ENCODE results near the gene BMPR2. TPM values are rescaled to one million over a fixed set of nuclear protein-coding genes. Genes with fewer than 3 reads are reported as not detected.

BMPR2 gene
- total and polyA plus RNA-seq, 2 of the 4 experiments (the other 2 are of a cell fraction) = 17.0 to 30.1 TPM

DNA sequence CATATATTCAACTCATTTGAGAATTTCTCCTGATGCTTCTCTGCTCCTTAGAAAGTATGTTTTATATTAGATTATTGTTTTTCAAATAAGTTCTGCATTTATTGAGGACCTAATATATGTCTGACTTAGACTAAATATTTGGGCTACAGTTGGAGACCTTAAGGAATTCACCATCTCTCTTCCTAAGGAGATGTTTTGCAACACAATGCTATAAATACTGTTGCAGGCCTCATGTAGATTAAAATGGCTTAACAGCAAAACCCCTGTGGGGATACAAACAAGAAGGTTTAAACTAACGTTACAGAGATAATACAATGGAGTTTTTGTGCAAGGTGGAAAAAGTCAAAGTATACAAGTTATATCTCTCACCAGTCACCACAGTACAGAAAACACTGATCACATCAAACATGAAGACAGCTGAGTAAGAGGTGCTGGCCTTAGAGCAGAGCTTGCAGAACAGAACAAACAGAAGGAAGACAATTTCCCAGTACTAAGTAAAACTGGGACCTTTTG lies 20.1 kb upstream of the BMPR2 start:
- no CpG with 5 or more reads among the region's 1 CpG for WGBS, 2 experiments (ENCODE audit: extremely low coverage in 2 of 2, insufficient read length in 1 of 2)

More for the DNA sequence above, 20.1 kb upstream of the BMPR2 start:
- H3K9ac ChIP-seq (ENCODE audit: low read depth, low read length) = no peak overlapping the region
- no peak overlapping the region for H2AFZ ChIP-seq (replicated peaks; ENCODE audit: low read length, poor library complexity)
- no peaks in the 10 kb centered on the region for H3K27me3 ChIP-seq (ENCODE audit: control insufficient read depth, insufficient read depth, low read length)
- H3K4me2 ChIP-seq (ENCODE audit: low read depth, low read length) = no peak overlapping the region
- no peak overlapping the region for H3K4me3 ChIP-seq (ENCODE audit: insufficient read depth, low read depth, low read length)
- CTCF ChIA-PET = interaction anchor here (0.6 kb wide), 1 partner anchor 1323 kb away, joined by 3 read pairs; no protein-coding TSS in a partner anchor
- no peak overlapping the region for H2BK5ac ChIP-seq (ENCODE audit: low read depth, low read length, poor library complexity, severe bottlenecking)
- no peak overlapping the region for H4K91ac ChIP-seq (ENCODE audit: insufficient read depth, low read depth, low read length)
- H4K8ac ChIP-seq (ENCODE audit: low read depth in 2 of 2, low read length in 2 of 2) = no peak overlapping the region
- no peaks in the 10 kb centered on the region for H3K9me3 ChIP-seq (ENCODE audit: control insufficient read depth, insufficient read depth, low read length)
- no peak overlapping the region for H4K5ac ChIP-seq (ENCODE audit: low read depth, low read length)
- no peak overlapping the region for H2BK15ac ChIP-seq (ENCODE audit: low read depth, low read length)
- no peak overlapping the region for H2BK20ac ChIP-seq (ENCODE audit: low read depth, low read length)
- ATAC-seq (ENCODE audit: low read depth) = peak; percentile 66
- H2AK9ac ChIP-seq (replicated peaks; ENCODE audit: low read depth, low read length, poor library complexity) = no peak overlapping the region
- H3K36me3 ChIP-seq (ENCODE audit: control insufficient read depth, insufficient read depth, low read length) = no peaks in the 10 kb centered on the region
- no peak overlapping the region for H3K18ac ChIP-seq (ENCODE audit: low read depth, low read length)
- H3K79me1 ChIP-seq (ENCODE audit: low read depth in 1 of 2, low read length in 2 of 2) = no peaks in the 10 kb centered on the region
- in situ Hi-C loops (cut with MboI; ENCODE audit: low sequenced_read_pairs) = no loop called here
- peaks cover 4% of the 10 kb centered on the region for H3K4me1 ChIP-seq (ENCODE audit: control insufficient read depth, insufficient read depth, low read length)
- intact Hi-C loops (cut with micrococcal nuclease) = no loop called here
- POLR2A ChIA-PET (ENCODE audit: unreplicated experiment) = no interaction called here
- H3K4ac ChIP-seq (ENCODE audit: low read depth, low read length) = no peak overlapping the region
- H2AK5ac ChIP-seq (ENCODE audit: low read depth, low read length) = no peak overlapping the region
- no peak overlapping the region for H2BK120ac ChIP-seq (ENCODE audit: low read depth, low read length)
- no peak overlapping the region for H3K27ac ChIP-seq (ENCODE audit: insufficient read depth, low read length)
- dilution Hi-C loops (cut with HindIII; ENCODE audit: low sequenced_read_pairs, unreplicated experiment) = no loop called here
- no TSS peak for BruUV-seq (replicated peaks)
- no peak overlapping the region for H3K23ac ChIP-seq (ENCODE audit: low read depth, low read length)
- no peak overlapping the region for H3K56ac ChIP-seq (ENCODE audit: extremely low read depth, insufficient read depth, low read length)
- DNase-seq = no peak
- H3K14ac ChIP-seq (replicated peaks; ENCODE audit: low read depth, low read length) = no peak overlapping the region
- no peaks in the 10 kb centered on the region for H3K9me1 ChIP-seq (ENCODE audit: insufficient read depth, low read length)
- no peaks in the 10 kb centered on the region for H4K20me1 ChIP-seq (ENCODE audit: insufficient read depth, low read length)
- TF ChIP-seq MAFK (IDR thresholded peaks at IDR 0.05; ENCODE audit: low read depth, low read length) (no peak), RFX5 (IDR thresholded peaks at IDR 0.05; ENCODE audit: low read depth, low read length) (no peak), MXI1 (IDR thresholded peaks at IDR 0.05; ENCODE audit: borderline replicate concordance, low read depth, low read length) (no peak), USF2 (IDR thresholded peaks at IDR 0.05; ENCODE audit: low read depth, low read length) (no peak), POLR2A (IDR thresholded peaks at IDR 0.05; ENCODE audit: low read depth, low read length) (no peak)
- TF ChIP-seq, protein P1, sequence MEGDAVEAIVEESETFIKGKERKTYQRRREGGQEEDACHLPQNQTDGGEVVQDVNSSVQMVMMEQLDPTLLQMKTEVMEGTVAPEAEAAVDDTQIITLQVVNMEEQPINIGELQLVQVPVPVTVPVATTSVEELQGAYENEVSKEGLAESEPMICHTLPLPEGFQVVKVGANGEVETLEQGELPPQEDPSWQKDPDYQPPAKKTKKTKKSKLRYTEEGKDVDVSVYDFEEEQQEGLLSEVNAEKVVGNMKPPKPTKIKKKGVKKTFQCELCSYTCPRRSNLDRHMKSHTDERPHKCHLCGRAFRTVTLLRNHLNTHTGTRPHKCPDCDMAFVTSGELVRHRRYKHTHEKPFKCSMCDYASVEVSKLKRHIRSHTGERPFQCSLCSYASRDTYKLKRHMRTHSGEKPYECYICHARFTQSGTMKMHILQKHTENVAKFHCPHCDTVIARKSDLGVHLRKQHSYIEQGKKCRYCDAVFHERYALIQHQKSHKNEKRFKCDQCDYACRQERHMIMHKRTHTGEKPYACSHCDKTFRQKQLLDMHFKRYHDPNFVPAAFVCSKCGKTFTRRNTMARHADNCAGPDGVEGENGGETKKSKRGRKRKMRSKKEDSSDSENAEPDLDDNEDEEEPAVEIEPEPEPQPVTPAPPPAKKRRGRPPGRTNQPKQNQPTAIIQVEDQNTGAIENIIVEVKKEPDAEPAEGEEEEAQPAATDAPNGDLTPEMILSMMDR (conservative IDR thresholded peaks at IDR 0.05; ENCODE audit: low read depth, low read length) = no peak
